Neural cell (in vitro differentiated cells): ENCODE measurements around the gene KRT85. TPM values are rescaled to one million over a fixed set of nuclear protein-coding genes. Genes with fewer than 3 reads are reported as not detected.

Experiments used
- H2AFZ ChIP-seq: fragments of 200-600, 300-800 bp; sonication (generic), shearing (Covaris generic); 2 replicates; pipeline ENCODE4 v1.6.0; 2014; ENCODE audit warnings: low read depth, mild to moderate bottlenecking, antibody characterized with exemption, low read length, moderate library complexity
- H3F3A ChIP-seq: fragments of 200-600 bp; shearing (Covaris generic); 2 replicates; pipeline ENCODE4 v1.6.1; 2016; ENCODE audit warnings: mild to moderate bottlenecking, moderate library complexity, mixed read lengths, antibody characterized with exemption, low read length; ENCODE audit not compliant: insufficient read depth, poor library complexity, severe bottlenecking
- H3K27ac ChIP-seq: fragments of 200-600, 300-800 bp; sonication (generic), shearing (Covaris generic); 2 replicates; pipeline ENCODE4 v1.5.1; 2014; ENCODE audit warnings: mild to moderate bottlenecking, low read length, moderate library complexity
- H3K27me3 ChIP-seq: fragments of 300-800, 200-600 bp; sonication (generic), shearing (Covaris generic); 2 replicates; pipeline ENCODE4 v1.6.0; 2014; ENCODE audit warnings: mild to moderate bottlenecking, low read depth, low read length, moderate library complexity; ENCODE audit not compliant: insufficient read depth
- H3K36me3 ChIP-seq: fragments of 300-800, 200-600 bp; sonication (generic), shearing (Covaris generic); 2 replicates; pipeline ENCODE4 v1.5.1; 2014; ENCODE audit warnings: mild to moderate bottlenecking, antibody characterized with exemption, low read length, moderate library complexity; ENCODE audit not compliant: insufficient read depth
- H3K4me2 ChIP-seq: fragments of 300-800, 200-600 bp; sonication (generic), shearing (Covaris generic); 2 replicates; pipeline ENCODE4 v1.6.0; 2014; ENCODE audit warnings: mild to moderate bottlenecking, low read length
- H3K4me3 ChIP-seq: fragments of 300-800, 200-600 bp; sonication (generic), shearing (Covaris generic); 2 replicates; pipeline ENCODE4 v1.5.1; 2014; ENCODE audit warnings: mild to moderate bottlenecking, low read length, moderate library complexity
- H3K79me2 ChIP-seq: fragments of 200-600 bp; shearing (Covaris generic); replicated peaks from 2 replicates; pipeline ENCODE4 v1.6.0; 2014; ENCODE audit warnings: mild to moderate bottlenecking, low read length, moderate library complexity; ENCODE audit not compliant: insufficient read depth
- H3K9ac ChIP-seq: fragments of 300-800, 200-600 bp; sonication (generic), shearing (Covaris generic); 2 replicates; pipeline ENCODE4 v1.6.1; 2016; ENCODE audit warnings: mild to moderate bottlenecking, low read length, mixed read lengths
- H3K9me2 ChIP-seq: fragments of 200-600 bp; shearing (Covaris generic); 2 replicates; pipeline ENCODE4 v1.6.1; 2016; ENCODE audit warnings: mild to moderate bottlenecking, low read length, mixed read lengths; ENCODE audit not compliant: insufficient read depth
- H3K9me3 ChIP-seq: fragments of 200-600, 300-800 bp; sonication (generic), shearing (Covaris generic); 2 replicates; pipeline ENCODE4 v1.6.1; 2016; ENCODE audit warnings: mild to moderate bottlenecking, mixed run types, low read length, moderate library complexity, mixed read lengths
- H4K20me1 ChIP-seq: fragments of 200-600 bp; shearing (Covaris generic); 2 replicates; pipeline ENCODE4 v1.6.1; 2016; ENCODE audit warnings: mild to moderate bottlenecking, mixed run types; ENCODE audit not compliant: insufficient read depth
- EP300 ChIP-seq: fragments of 450-650 bp; conservative IDR thresholded peaks from 2 replicates; pipeline ENCODE4 v1.6.1; 2014; ENCODE audit warnings: antibody characterized with exemption, mild to moderate bottlenecking, moderate library complexity; ENCODE audit not compliant: poor library complexity, severe bottlenecking
- EZH2 ChIP-seq: fragments of 200-600, 300-800 bp; shearing (Covaris generic), sonication (generic); IDR thresholded peaks from 2 replicates; pipeline ENCODE4 v1.6.1; 2014; ENCODE audit warnings: antibody characterized with exemption, low read length, borderline replicate concordance, mild to moderate bottlenecking; ENCODE audit not compliant: insufficient read depth, poor library complexity, severe bottlenecking
- MXI1 ChIP-seq: fragments of 450-650 bp; conservative IDR thresholded peaks from 2 replicates; pipeline ENCODE4 v1.6.1; 2014; ENCODE audit warnings: antibody characterized with exemption, mild to moderate bottlenecking; ENCODE audit not compliant: poor library complexity, severe bottlenecking
- POLR2AphosphoS5 ChIP-seq: IDR thresholded peaks from 2 replicates; pipeline ENCODE4 v1.6.1; 2012
- RAD21 ChIP-seq: fragments of 450-650 bp; conservative IDR thresholded peaks from 2 replicates; pipeline ENCODE4 v1.6.1; 2014; ENCODE audit warnings: antibody characterized with exemption, mild to moderate bottlenecking, moderate library complexity
- REST ChIP-seq: IDR thresholded peaks from 2 replicates; pipeline ENCODE4 v1.6.1; 2012; ENCODE audit warnings: borderline replicate concordance
- SMC3 ChIP-seq: fragments of 450-650 bp; conservative IDR thresholded peaks from 2 replicates; pipeline ENCODE4 v1.6.1; 2014; ENCODE audit warnings: antibody characterized with exemption, mild to moderate bottlenecking, moderate library complexity; ENCODE audit not compliant: poor library complexity
- TAF1 ChIP-seq: IDR thresholded peaks from 2 replicates; pipeline ENCODE4 v1.6.1; 2012; ENCODE audit warnings: low read depth
- polyA plus RNA-seq: library from polyadenylated mRNA; depleted of rRNA; stranded (reverse); fragments of >200 nt; gene quantifications from 2 replicates; pipeline ENCODE4 v1.2.3, GENCODE V29; 2014
- TF ChIP-seq, protein P1 (sequence below): fragments of 450-650 bp; IDR thresholded peaks from 2 replicates; pipeline ENCODE4 v1.5.1; 2014; ENCODE audit warnings: antibody characterized with exemption, mild to moderate bottlenecking, moderate library complexity; ENCODE audit not compliant: poor library complexity, severe bottlenecking

The KRT85 gene
- polyA plus RNA-seq, 1 donor from 2014 or later: not detected

- Histone ChIP-seq H3K27ac (no peak overlapping the region), H3K9ac (no peak overlapping the region), H3K27me3 (peaks cover 30% of the 10 kb centered on the region)
Observed at GRCh38 chr12:52312086-52312485, 55.2 kb downstream of the KRT85 start.

GRCh38 chr12:52311285-52311648 lies 56.0 kb downstream of the KRT85 start:
- H3K9ac ChIP-seq: no peak overlapping the region
- no peaks in the 10 kb centered on the region for H3K36me3 ChIP-seq
- H4K20me1 ChIP-seq: no peaks in the 10 kb centered on the region
- no peaks in the 10 kb centered on the region for H3K9me2 ChIP-seq
- no peak overlapping the region for H2AFZ ChIP-seq
- no peak overlapping the region for H3K27ac ChIP-seq
- TF ChIP-seq REST (no peak), MXI1 (no peak), EP300 (no peak), EZH2 (no peak), POLR2AphosphoS5 (no peak), SMC3 (no peak), RAD21 (no peak), TAF1 (no peak)
- TF ChIP-seq, protein P1, sequence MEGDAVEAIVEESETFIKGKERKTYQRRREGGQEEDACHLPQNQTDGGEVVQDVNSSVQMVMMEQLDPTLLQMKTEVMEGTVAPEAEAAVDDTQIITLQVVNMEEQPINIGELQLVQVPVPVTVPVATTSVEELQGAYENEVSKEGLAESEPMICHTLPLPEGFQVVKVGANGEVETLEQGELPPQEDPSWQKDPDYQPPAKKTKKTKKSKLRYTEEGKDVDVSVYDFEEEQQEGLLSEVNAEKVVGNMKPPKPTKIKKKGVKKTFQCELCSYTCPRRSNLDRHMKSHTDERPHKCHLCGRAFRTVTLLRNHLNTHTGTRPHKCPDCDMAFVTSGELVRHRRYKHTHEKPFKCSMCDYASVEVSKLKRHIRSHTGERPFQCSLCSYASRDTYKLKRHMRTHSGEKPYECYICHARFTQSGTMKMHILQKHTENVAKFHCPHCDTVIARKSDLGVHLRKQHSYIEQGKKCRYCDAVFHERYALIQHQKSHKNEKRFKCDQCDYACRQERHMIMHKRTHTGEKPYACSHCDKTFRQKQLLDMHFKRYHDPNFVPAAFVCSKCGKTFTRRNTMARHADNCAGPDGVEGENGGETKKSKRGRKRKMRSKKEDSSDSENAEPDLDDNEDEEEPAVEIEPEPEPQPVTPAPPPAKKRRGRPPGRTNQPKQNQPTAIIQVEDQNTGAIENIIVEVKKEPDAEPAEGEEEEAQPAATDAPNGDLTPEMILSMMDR: no peak
- no peaks in the 10 kb centered on the region for H3K79me2 ChIP-seq
- H3K4me2 ChIP-seq: no peak overlapping the region
- H3K9me3 ChIP-seq: no peaks in the 10 kb centered on the region
- no peak overlapping the region for H3K4me3 ChIP-seq
- H3K27me3 ChIP-seq: peaks cover 32% of the 10 kb centered on the region
- no peaks in the 10 kb centered on the region for H3F3A ChIP-seq

More at GRCh38 chr12:52312086-52312485, 55.2 kb downstream of the KRT85 start:
- Histone ChIP-seq H3K79me2 (no peaks in the 10 kb centered on the region), H3F3A (no peaks in the 10 kb centered on the region), H3K4me2 (no peak overlapping the region), H3K9me2 (no peaks in the 10 kb centered on the region), H3K4me3 (no peak overlapping the region), H3K9me3 (no peaks in the 10 kb centered on the region), H4K20me1 (no peaks in the 10 kb centered on the region), H3K36me3 (no peaks in the 10 kb centered on the region), H2AFZ (no peak overlapping the region)
- no peak for TF ChIP-seq RAD21
- no peak for TF ChIP-seq SMC3
- no peak for TF ChIP-seq MXI1
- TF ChIP-seq, protein P1: no peak
- TF ChIP-seq TAF1: no peak
- no peak for TF ChIP-seq EP300
- no peak for TF ChIP-seq POLR2AphosphoS5
- TF ChIP-seq EZH2: no peak
- no peak for TF ChIP-seq REST
